Forelimb muscle (tissue), 1 donor: ENCODE measurements around the gene COQ8A. TPM values are rescaled to one million over a fixed set of nuclear protein-coding genes. Genes with fewer than 3 reads are reported as not detected.
"Not testable (repeated sequence)": the region's sequence is repeated elsewhere in the genome, so short reads cannot be mapped to it uniquely, and the experiment has no call there.

ENCODE experiments used
- DNase-seq: peaks from one replicate; pipeline ENCODE4 v3.0.0-alpha.2; 2013; ENCODE audit warnings: low read depth
- polyA plus RNA-seq: library from polyadenylated mRNA; unstranded; fragments of 120-200 nt; gene quantifications from one replicate; pipeline ENCODE4 v1.2.1, GENCODE V29; 2013; ENCODE audit not compliant: insufficient read length

Gene COQ8A
- polyA plus RNA-seq, 1 donor: 78.1 TPM

- DNase-seq: no peak
These were observed 18.6 kb upstream of the COQ8A start for GRCh38 chr1:226921504-226921903.

- not testable (repeated sequence) for DNase-seq
These were observed 10.6 kb upstream of the COQ8A start for GRCh38 chr1:226929260-226930111.

- DNase-seq: no peak
These were observed 5.4 kb upstream of the COQ8A start for GRCh38 chr1:226934483-226935237.

- DNase-seq: no peak
These were observed 2.0 kb upstream of the COQ8A start for GRCh38 chr1:226937940-226938725.

- DNase-seq: peak; percentile 34
These were observed 1.1 kb upstream of the COQ8A start for GRCh38 chr1:226938903-226939437.

GRCh38 chr1:226939438-226940028 is 561 bp upstream of the COQ8A start:
- DNase-seq: no peak

GRCh38 chr1:226940806-226941067 is 643 bp downstream of the COQ8A start:
- no peak for DNase-seq

- DNase-seq: no peak
These were observed 2.3 kb downstream of the COQ8A start for GRCh38 chr1:226942392-226942791.

- no peak for DNase-seq
These were observed 3.1 kb downstream of the COQ8A start for GRCh38 chr1:226943156-226943555.

- no peak for DNase-seq
These were observed 3.8 kb downstream of the COQ8A start for GRCh38 chr1:226943927-226944326.

- no peak for DNase-seq
These were observed 5.2 kb downstream of the COQ8A start for GRCh38 chr1:226945106-226945857.

GRCh38 chr1:226945858-226946245 is 5.8 kb downstream of the COQ8A start:
- no peak for DNase-seq

GRCh38 chr1:226946285-226946684 is 6.2 kb downstream of the COQ8A start:
- DNase-seq: no peak

- DNase-seq: no peak
These were observed 6.7 kb downstream of the COQ8A start for GRCh38 chr1:226946841-226947240.

GRCh38 chr1:226948051-226948450 is 8.0 kb downstream of the COQ8A start:
- no peak for DNase-seq

GRCh38 chr1:226948480-226948879 is 8.4 kb downstream of the COQ8A start:
- no peak for DNase-seq

GRCh38 chr1:226948996-226949395 is 8.9 kb downstream of the COQ8A start:
- no peak for DNase-seq

- no peak for DNase-seq
These were observed 9.3 kb downstream of the COQ8A start for GRCh38 chr1:226949401-226949800.

GRCh38 chr1:226950316-226950715 is 10.2 kb downstream of the COQ8A start:
- DNase-seq: no peak

GRCh38 chr1:226950871-226951270 is 10.8 kb downstream of the COQ8A start:
- DNase-seq: no peak
